Activated CD8-positive, alpha-beta memory T cell treated with anti-CD3 and anti-CD28 coated beads for 48 hours (primary cell): Measurements from ENCODE around the gene RALGAPA2.

ENCODE experiments used
- DNase-seq, 3 experiments: peaks; one replicate each; pipeline ENCODE4 v3.0.0-alpha.2; 2020; ENCODE audit warnings: low read depth in 2 of 3, low spot score in 2 of 3

RALGAPA2 gene

GRCh38 chr20:20582734-20583133 is 129.7 kb downstream of the RALGAPA2 start:
- no peak for DNase-seq

- DNase-seq = no peak
These were observed 132.3 kb downstream of the RALGAPA2 start for GRCh38 chr20:20580139-20580538.

GRCh38 chr20:20578838-20579237 is 133.6 kb downstream of the RALGAPA2 start:
- no peak for DNase-seq

GRCh38 chr20:20573797-20574196 is 138.6 kb downstream of the RALGAPA2 start:
- DNase-seq = no peak

- no peak for DNase-seq
These were observed 141.2 kb downstream of the RALGAPA2 start for GRCh38 chr20:20571068-20571780.

- no peak for DNase-seq
These were observed 143.7 kb downstream of the RALGAPA2 start for GRCh38 chr20:20568604-20569205.

- no peak for DNase-seq
These were observed 144.7 kb downstream of the RALGAPA2 start for GRCh38 chr20:20567712-20568111.

GRCh38 chr20:20566516-20566915 is 145.9 kb downstream of the RALGAPA2 start:
- no peak for DNase-seq

- no peak for DNase-seq
These were observed 148.2 kb downstream of the RALGAPA2 start for GRCh38 chr20:20564279-20564678.

- no peak for DNase-seq
These were observed 149.9 kb downstream of the RALGAPA2 start for GRCh38 chr20:20562507-20562906.

- DNase-seq = no peak
These were observed 150.6 kb downstream of the RALGAPA2 start for GRCh38 chr20:20561841-20562240.

GRCh38 chr20:20561172-20561571 is 151.3 kb downstream of the RALGAPA2 start:
- no peak for DNase-seq

- DNase-seq = no peak
These were observed 155.0 kb downstream of the RALGAPA2 start for GRCh38 chr20:20557406-20557805.

GRCh38 chr20:20555838-20556237 is 156.6 kb downstream of the RALGAPA2 start:
- DNase-seq = no peak

GRCh38 chr20:20554951-20555350 is 157.5 kb downstream of the RALGAPA2 start:
- no peak for DNase-seq

- no peak for DNase-seq
These were observed 158.9 kb downstream of the RALGAPA2 start for GRCh38 chr20:20553541-20553940.

- DNase-seq = no peak
These were observed 160.4 kb downstream of the RALGAPA2 start for GRCh38 chr20:20552076-20552475.

- DNase-seq = no peak
These were observed 161.0 kb downstream of the RALGAPA2 start for GRCh38 chr20:20551409-20551808.

- no peak for DNase-seq
These were observed 162.7 kb downstream of the RALGAPA2 start for GRCh38 chr20:20549704-20550103.

- DNase-seq = no peak
These were observed 163.2 kb downstream of the RALGAPA2 start for GRCh38 chr20:20549267-20549612.

GRCh38 chr20:20548527-20549266 is 163.7 kb downstream of the RALGAPA2 start:
- DNase-seq = no peak

GRCh38 chr20:20547876-20548266 is 164.6 kb downstream of the RALGAPA2 start:
- DNase-seq = no peak
